HUES6 (cell line): ENCODE measurements around the gene LMF2.

Experiments used
- H3K27ac ChIP-seq: 2 replicates; pipeline ENCODE4 v1.7.0; 2013; ENCODE audit warnings: low read depth, mild to moderate bottlenecking, low read length, inconsistent platforms
- H3K27me3 ChIP-seq: 2 replicates; pipeline ENCODE4 v1.6.1; 2013; ENCODE audit warnings: low read length; ENCODE audit not compliant: control insufficient read depth, insufficient read depth
- H3K36me3 ChIP-seq: 2 replicates; pipeline ENCODE4 v1.6.1; 2013; ENCODE audit warnings: low read length; ENCODE audit not compliant: control insufficient read depth, insufficient read depth
- H3K4me1 ChIP-seq: 2 replicates; pipeline ENCODE4 v1.6.1; 2013; ENCODE audit warnings: low read length; ENCODE audit not compliant: control insufficient read depth, insufficient read depth
- H3K4me3 ChIP-seq: 2 replicates; pipeline ENCODE4 v1.5.1; 2013; ENCODE audit warnings: low read depth, low read length
- H3K9ac ChIP-seq: one replicate; pipeline ENCODE4 v1.6.1; 2013; ENCODE audit warnings: mild to moderate bottlenecking, low read length
- H3K9me3 ChIP-seq: 2 replicates; pipeline ENCODE4 v1.6.1; 2013; ENCODE audit warnings: low read depth, low read length; ENCODE audit not compliant: control insufficient read depth, insufficient read depth

The LMF2 gene

GRCh38 chr22:50474710-50475651 lies 32.5 kb downstream of the LMF2 start, which contains the start of gene SBF1:
TSS of gene SBF1 (minus strand) at chr22:50475035. CDS start at chr22:50474840, 195 bp downstream.
- Histone ChIP-seq H3K4me1 (peaks cover 35% of the 10 kb centered on the region), H3K27ac (no peak within 1 kb of the TSS), H3K27me3 (peaks cover 13% of the 10 kb centered on the region), H3K9ac (peak within 1 kb of the TSS; percentile 74), H3K4me3 (peak within 1 kb of the TSS; percentile 73), H3K9me3 (no peaks in the 10 kb centered on the region), H3K36me3 (0 out of 2 replicates have a peak, but pooled peaks cover 6% of the 10 kb centered on the region)

- Histone ChIP-seq H3K27me3 (peaks cover 5% of the 10 kb centered on the region), H3K27ac (no peak overlapping the region)
Measured at GRCh38 chr22:50473855-50474671, 33.4 kb downstream of the LMF2 start.

GRCh38 chr22:50473088-50473487 lies 34.4 kb downstream of the LMF2 start:
- no peak overlapping the region for H3K27ac ChIP-seq
- peaks cover 46% of the 10 kb centered on the region for H3K4me1 ChIP-seq
- 0 out of 2 replicates have a peak, but pooled peaks cover 8% of the 10 kb centered on the region for H3K36me3 ChIP-seq
- H3K9ac ChIP-seq = no peak overlapping the region
- no peaks in the 10 kb centered on the region for H3K9me3 ChIP-seq
- no peaks in the 10 kb centered on the region for H3K27me3 ChIP-seq
- peak overlapping the region; percentile 73; the same call in 1 of the 2 replicates for H3K4me3 ChIP-seq

More at GRCh38 chr22:50473855-50474671, 33.4 kb downstream of the LMF2 start:
- H3K36me3 ChIP-seq = 0 out of 2 replicates have a peak, but pooled peaks cover 6% of the 10 kb centered on the region
- H3K4me3 ChIP-seq = peak overlapping the region; percentile 73
- peak overlapping the region; percentile 34 for H3K9ac ChIP-seq
- H3K4me1 ChIP-seq = peaks cover 44% of the 10 kb centered on the region
- H3K9me3 ChIP-seq = no peaks in the 10 kb centered on the region

GRCh38 chr22:50471962-50472361 lies 35.5 kb downstream of the LMF2 start:
- H3K27ac ChIP-seq = no peak overlapping the region
- H3K9ac ChIP-seq = no peak overlapping the region
- H3K9me3 ChIP-seq = no peaks in the 10 kb centered on the region
- H3K36me3 ChIP-seq = peaks cover 18% of the 10 kb centered on the region
- no peaks in the 10 kb centered on the region for H3K27me3 ChIP-seq
- H3K4me1 ChIP-seq = peaks cover 40% of the 10 kb centered on the region
- H3K4me3 ChIP-seq = no peak overlapping the region

GRCh38 chr22:50471197-50471847 lies 36.2 kb downstream of the LMF2 start:
- peaks cover 24% of the 10 kb centered on the region for H3K36me3 ChIP-seq

GRCh38 chr22:50470491-50470890 lies 37.0 kb downstream of the LMF2 start:
- no peak overlapping the region for H3K27ac ChIP-seq

More at GRCh38 chr22:50471197-50471847, 36.2 kb downstream of the LMF2 start:
- H3K27me3 ChIP-seq = no peaks in the 10 kb centered on the region
- no peak overlapping the region for H3K4me3 ChIP-seq
- H3K4me1 ChIP-seq = peaks cover 39% of the 10 kb centered on the region
- no peak overlapping the region for H3K27ac ChIP-seq
- no peaks in the 10 kb centered on the region for H3K9me3 ChIP-seq
- no peak overlapping the region for H3K9ac ChIP-seq

GRCh38 chr22:50469377-50470305 lies 37.9 kb downstream of the LMF2 start:
- Histone ChIP-seq H3K36me3 (peaks cover 41% of the 10 kb centered on the region), H3K27ac (no peak overlapping the region), H3K27me3 (no peaks in the 10 kb centered on the region), H3K4me3 (0 out of 2 replicates have a peak overlapping the region, but pooled peaks have one; percentile 21), H3K9me3 (no peaks in the 10 kb centered on the region), H3K9ac (no peak overlapping the region), H3K4me1 (peaks cover 30% of the 10 kb centered on the region)

More at GRCh38 chr22:50470491-50470890, 37.0 kb downstream of the LMF2 start:
- Histone ChIP-seq H3K27me3 (no peaks in the 10 kb centered on the region), H3K4me1 (peaks cover 35% of the 10 kb centered on the region), H3K9ac (no peak overlapping the region), H3K4me3 (no peak overlapping the region), H3K9me3 (no peaks in the 10 kb centered on the region), H3K36me3 (peaks cover 32% of the 10 kb centered on the region)

GRCh38 chr22:50468626-50469025 lies 38.9 kb downstream of the LMF2 start:
- H3K9ac ChIP-seq = no peak overlapping the region
- H3K4me3 ChIP-seq = no peak overlapping the region
- peaks cover 51% of the 10 kb centered on the region for H3K36me3 ChIP-seq
- H3K9me3 ChIP-seq = no peaks in the 10 kb centered on the region
- no peaks in the 10 kb centered on the region for H3K27me3 ChIP-seq
- no peak overlapping the region for H3K27ac ChIP-seq
- peaks cover 26% of the 10 kb centered on the region for H3K4me1 ChIP-seq

GRCh38 chr22:50467773-50468440 lies 39.6 kb downstream of the LMF2 start:
- no peak overlapping the region for H3K27ac ChIP-seq
- no peak overlapping the region for H3K9ac ChIP-seq
- no peaks in the 10 kb centered on the region for H3K9me3 ChIP-seq
- no peaks in the 10 kb centered on the region for H3K27me3 ChIP-seq
- H3K36me3 ChIP-seq = peaks cover 58% of the 10 kb centered on the region
- peaks cover 22% of the 10 kb centered on the region for H3K4me1 ChIP-seq
- no peak overlapping the region for H3K4me3 ChIP-seq
